CD4-positive, alpha-beta T cell treated with Interleukin-21 for 1 hour (primary cell): ENCODE measurements around the gene WNT9B.
"Not testable (repeated sequence)": the region's sequence is repeated elsewhere in the genome, so short reads cannot be mapped to it uniquely, and the experiment has no call there.

Source experiments
- DNase-seq: peaks from one replicate; pipeline ENCODE4 v3.0.0-alpha.2; 2020

The WNT9B gene

DNA sequence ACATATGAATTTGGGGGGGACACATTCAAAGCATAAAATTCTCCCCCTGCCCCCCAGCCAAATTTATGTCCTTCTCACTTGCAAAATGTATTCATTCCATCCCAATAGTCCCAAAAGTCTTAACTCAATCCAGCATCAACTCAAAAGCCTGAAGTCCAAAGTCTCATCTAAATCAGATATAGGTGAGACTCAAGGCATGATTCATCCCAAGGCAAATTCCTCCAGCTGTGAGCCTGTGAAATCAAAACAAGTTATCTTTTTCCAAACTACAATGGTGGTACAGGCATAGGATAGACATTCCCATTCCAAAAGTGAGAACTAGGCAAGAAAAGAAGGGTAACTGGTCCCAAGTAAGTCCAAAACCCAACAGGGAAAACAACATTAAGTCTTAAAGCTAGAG, 65.7 kb downstream of the WNT9B start:
- DNase-seq = no peak

GRCh38 chr17:46917516-46917915, 66.1 kb downstream of the WNT9B start:
- no peak for DNase-seq

- not testable (repeated sequence) for DNase-seq
Measured at GRCh38 chr17:46921962-46922361, 70.6 kb downstream of the WNT9B start.

GRCh38 chr17:46922487-46922803, 71.1 kb downstream of the WNT9B start:
- no peak for DNase-seq

- peak; percentile 90 for DNase-seq
Measured at GRCh38 chr17:46922804-46923635, 71.6 kb downstream of the WNT9B start, which contains the start of gene GOSR2. Gene GOSR2 (plus strand): TSS chr17:46923160. CDS start chr17:46923193, 33 bp downstream.

DNA sequence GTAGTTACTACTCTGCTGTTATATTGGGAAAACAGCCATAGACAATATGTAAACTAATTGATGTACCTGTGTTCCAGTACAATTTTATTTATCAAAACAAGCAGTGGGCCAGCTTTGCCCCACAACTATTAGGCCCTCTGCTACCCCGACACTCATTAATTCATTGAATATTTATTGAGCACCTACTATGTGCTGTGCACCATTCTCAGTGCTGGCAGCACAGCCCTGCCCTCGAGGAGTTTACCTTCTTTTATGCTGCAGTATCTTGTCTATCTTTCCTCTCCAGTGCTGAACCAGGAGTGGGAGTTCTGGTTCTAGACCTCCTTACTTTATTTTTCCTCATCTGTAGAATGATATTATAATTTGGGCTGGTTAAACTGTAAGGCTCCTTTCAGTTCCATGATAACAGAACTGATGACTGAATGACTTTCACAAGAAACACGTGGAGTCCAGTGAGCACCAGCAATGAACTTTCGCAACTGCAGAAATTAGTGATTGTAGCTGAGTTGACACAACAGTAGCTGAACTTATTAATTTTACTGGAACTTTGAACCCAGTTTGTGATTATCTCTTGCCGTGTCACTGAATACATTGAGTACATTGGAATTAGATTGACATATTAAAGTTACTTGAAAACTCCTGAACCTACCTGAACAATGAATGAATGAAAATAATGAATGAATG, 73.9 kb downstream of the WNT9B start:
- no peak for DNase-seq

DNA sequence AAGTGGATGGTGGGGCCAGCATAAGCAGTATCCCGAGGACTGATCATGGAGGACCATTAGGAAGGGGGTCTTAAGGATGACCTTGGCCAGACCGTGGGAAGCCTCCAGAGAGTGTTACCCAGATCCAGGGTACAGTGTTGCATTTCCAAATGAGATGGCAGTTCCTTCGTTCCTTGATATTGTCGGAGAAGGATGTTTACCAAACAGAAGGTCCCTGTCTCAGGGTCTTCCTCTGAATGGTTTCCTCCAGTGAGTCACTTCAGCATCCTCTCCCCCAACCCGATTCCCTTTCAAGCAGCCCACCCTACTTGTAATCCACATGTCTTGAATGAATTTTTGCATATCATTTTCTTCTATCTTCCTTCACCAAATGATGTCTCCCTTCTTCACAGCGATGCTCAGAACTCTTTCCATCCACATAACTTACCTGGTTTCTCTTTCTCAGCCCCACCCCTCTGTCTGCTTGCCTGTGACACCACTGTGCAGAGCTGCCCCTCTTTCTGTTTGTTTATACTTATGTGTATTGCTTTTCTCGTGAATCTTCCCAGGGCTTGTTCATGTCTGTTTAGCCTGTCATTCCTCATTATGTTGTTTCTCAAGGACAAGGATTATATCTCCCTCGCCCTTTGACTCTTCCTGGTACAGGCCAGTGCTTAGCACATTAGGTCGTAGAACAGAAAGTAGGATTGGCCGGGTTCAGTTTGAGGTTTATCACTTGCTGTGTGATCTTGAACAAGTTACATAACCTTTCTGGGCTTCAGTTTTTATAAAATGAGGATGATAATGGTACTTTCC, 77.3 kb downstream of the WNT9B start:
- DNase-seq = no peak

DNA sequence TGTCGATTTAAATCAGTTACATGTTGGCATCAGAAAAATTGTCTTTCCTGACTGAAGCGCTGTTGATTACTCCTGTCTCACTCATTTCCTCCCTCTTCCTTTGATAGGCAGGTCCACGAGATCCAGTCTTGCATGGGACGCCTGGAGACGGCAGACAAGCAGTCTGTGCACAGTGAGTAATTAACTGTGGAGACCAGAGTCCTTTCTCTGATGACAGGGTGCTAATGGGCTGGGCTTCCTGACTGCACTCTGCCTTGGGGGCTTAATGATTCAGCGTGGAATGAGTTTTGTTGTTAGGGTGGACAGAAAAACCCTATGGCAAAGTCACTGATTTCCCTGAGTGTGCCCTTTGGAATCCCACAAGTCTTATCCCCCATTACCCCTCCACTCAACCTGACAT, 78.0 kb downstream of the WNT9B start:
- DNase-seq = no peak

DNA sequence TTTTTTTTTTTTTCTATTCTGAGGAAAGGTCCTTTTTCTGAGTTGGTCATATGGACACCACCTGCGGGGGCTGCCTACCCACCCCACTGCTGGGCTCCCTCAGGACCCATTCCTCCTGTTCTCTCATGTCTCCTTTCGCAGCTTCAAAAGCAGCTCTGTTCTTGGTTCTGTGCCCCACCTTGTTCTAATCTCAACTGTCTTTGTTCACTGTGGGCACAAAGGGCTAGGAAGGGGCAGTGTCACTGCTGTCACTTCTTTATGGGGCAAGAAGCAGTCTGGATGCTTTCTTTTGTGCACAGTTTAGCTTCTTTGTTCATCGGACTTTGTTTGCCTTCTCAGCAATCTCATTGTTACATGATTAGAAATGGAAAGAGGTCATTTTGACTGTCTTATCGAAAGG, 78.7 kb downstream of the WNT9B start:
- no peak for DNase-seq

DNA sequence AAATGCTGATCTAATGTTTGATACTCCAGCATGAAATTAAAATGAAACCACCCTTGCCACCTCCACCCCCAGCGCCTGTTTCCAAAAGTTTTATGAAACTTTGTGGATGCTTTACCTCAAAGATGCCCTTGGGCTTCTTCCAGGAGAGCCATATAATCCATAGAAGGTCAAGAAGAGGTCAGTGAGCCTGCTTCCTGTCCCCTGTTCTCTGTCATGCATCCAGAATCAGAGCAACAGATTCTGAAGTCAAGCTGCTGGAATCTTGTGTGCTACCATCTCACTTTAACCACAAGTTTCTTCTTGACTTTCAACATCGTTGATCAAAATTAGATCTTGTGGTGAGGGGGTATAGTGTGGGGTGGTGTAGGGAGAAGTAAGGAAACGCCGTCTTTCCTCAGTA, 80.2 kb downstream of the WNT9B start:
- DNase-seq = no peak

GRCh38 chr17:46935658-46936266, 84.4 kb downstream of the WNT9B start:
- no peak for DNase-seq
